Breast epithelium (tissue), 3 donors: ENCODE results near the gene AARSD1.

Source experiments
- CTCF ChIP-seq, 3 donors: fragments of 450-650 bp; IDR thresholded peaks; one replicate each; pipeline ENCODE4 v1.5.1; 2016 to 2017; ENCODE audit warnings: antibody characterized with exemption in 3 of 3, mild to moderate bottlenecking in 3 of 3, moderate library complexity in 3 of 3
- POLR2A ChIP-seq: fragments of 450-650 bp; IDR thresholded peaks from one replicate; pipeline ENCODE4 v1.6.1; 2016; ENCODE audit warnings: antibody characterized with exemption, mild to moderate bottlenecking, moderate library complexity
- POLR2AphosphoS5 ChIP-seq, 3 donors: sonication (generic); formaldehyde crosslinking; IDR thresholded peaks; one replicate each; pipeline ENCODE4 v1.6.1; 2017; ENCODE audit warnings: antibody characterized with exemption in 3 of 3

- TF ChIP-seq CTCF (IDR thresholded peaks at IDR 0.05) (no peak), POLR2A (no peak), POLR2AphosphoS5 (IDR thresholded peaks at IDR 0.05) (no peak)
Observed at GRCh38 chr17:42991471-42991870, 27.2 kb upstream of the AARSD1 start.
